ENCODE results near the gene EPHA6.

DNA sequence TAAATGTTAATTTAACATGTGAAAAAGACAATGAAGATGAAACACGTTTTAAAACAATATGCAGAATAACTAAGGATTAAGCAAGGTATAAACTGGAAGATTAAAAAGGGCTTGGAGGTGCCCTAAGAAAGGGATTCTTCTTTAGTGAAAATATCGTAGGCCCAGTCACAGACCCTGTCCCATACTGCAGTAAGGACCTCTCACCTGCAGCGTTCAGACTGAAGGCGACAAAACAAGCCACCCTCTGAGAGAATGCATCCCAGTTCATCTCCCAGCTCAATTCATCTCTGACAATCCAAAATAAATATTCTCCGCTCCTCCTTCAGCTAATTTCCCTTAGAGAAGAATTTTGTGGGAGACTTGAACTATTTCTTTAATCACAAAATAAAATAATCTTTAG, 847.9 kb downstream of the EPHA6 start:
- TF ChIP-seq, protein P1, sequence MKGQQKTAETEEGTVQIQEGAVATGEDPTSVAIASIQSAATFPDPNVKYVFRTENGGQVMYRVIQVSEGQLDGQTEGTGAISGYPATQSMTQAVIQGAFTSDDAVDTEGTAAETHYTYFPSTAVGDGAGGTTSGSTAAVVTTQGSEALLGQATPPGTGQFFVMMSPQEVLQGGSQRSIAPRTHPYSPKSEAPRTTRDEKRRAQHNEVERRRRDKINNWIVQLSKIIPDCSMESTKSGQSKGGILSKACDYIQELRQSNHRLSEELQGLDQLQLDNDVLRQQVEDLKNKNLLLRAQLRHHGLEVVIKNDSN (IDR thresholded peaks at IDR 0.05; ENCODE audit: borderline replicate concordance, extremely low read length, insufficient read depth, low read depth, low read length) = no peak
- TF ChIP-seq, protein P2, sequence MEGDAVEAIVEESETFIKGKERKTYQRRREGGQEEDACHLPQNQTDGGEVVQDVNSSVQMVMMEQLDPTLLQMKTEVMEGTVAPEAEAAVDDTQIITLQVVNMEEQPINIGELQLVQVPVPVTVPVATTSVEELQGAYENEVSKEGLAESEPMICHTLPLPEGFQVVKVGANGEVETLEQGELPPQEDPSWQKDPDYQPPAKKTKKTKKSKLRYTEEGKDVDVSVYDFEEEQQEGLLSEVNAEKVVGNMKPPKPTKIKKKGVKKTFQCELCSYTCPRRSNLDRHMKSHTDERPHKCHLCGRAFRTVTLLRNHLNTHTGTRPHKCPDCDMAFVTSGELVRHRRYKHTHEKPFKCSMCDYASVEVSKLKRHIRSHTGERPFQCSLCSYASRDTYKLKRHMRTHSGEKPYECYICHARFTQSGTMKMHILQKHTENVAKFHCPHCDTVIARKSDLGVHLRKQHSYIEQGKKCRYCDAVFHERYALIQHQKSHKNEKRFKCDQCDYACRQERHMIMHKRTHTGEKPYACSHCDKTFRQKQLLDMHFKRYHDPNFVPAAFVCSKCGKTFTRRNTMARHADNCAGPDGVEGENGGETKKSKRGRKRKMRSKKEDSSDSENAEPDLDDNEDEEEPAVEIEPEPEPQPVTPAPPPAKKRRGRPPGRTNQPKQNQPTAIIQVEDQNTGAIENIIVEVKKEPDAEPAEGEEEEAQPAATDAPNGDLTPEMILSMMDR (IDR thresholded peaks at IDR 0.05 in 2 of 3, conservative IDR thresholded peaks at IDR 0.05 in 1 of 3; ENCODE audit: control insufficient read depth in 2 of 3, extremely low read depth in 1 of 3, insufficient read depth in 1 of 3, low read depth in 3 of 3, low read length in 3 of 3) = no peak
- TF ChIP-seq TAF1 (IDR thresholded peaks at IDR 0.05; ENCODE audit: borderline replicate concordance, low read depth, low read length) (no peak), ZNF207 (IDR thresholded peaks at IDR 0.05; ENCODE audit: borderline replicate concordance) (no peak), POLR2AphosphoS2 (IDR thresholded peaks at IDR 0.05; ENCODE audit: low read depth, low read length) (no peak), EZH2 (IDR thresholded peaks at IDR 0.05; ENCODE audit: borderline replicate concordance, control insufficient read depth, low read depth, low read length) (no peak), PML (IDR thresholded peaks at IDR 0.05; ENCODE audit: low read length) (no peak), MXI1 (IDR thresholded peaks at IDR 0.05; ENCODE audit: low read depth, low read length) (no peak), HCFC1 (IDR thresholded peaks at IDR 0.05; ENCODE audit: low read length) (no peak), ETV6 (conservative IDR thresholded peaks at IDR 0.05 in 1 of 2, IDR thresholded peaks at IDR 0.05 in 1 of 2; ENCODE audit: borderline replicate concordance in 1 of 2, low read depth in 1 of 2) (no peak), CBFB (IDR thresholded peaks at IDR 0.05; ENCODE audit: low read depth) (no peak), FOS (IDR thresholded peaks at IDR 0.05; ENCODE audit: borderline replicate concordance, extremely low read depth, insufficient read length) (no peak)
- TF ChIP-seq, protein P3, sequence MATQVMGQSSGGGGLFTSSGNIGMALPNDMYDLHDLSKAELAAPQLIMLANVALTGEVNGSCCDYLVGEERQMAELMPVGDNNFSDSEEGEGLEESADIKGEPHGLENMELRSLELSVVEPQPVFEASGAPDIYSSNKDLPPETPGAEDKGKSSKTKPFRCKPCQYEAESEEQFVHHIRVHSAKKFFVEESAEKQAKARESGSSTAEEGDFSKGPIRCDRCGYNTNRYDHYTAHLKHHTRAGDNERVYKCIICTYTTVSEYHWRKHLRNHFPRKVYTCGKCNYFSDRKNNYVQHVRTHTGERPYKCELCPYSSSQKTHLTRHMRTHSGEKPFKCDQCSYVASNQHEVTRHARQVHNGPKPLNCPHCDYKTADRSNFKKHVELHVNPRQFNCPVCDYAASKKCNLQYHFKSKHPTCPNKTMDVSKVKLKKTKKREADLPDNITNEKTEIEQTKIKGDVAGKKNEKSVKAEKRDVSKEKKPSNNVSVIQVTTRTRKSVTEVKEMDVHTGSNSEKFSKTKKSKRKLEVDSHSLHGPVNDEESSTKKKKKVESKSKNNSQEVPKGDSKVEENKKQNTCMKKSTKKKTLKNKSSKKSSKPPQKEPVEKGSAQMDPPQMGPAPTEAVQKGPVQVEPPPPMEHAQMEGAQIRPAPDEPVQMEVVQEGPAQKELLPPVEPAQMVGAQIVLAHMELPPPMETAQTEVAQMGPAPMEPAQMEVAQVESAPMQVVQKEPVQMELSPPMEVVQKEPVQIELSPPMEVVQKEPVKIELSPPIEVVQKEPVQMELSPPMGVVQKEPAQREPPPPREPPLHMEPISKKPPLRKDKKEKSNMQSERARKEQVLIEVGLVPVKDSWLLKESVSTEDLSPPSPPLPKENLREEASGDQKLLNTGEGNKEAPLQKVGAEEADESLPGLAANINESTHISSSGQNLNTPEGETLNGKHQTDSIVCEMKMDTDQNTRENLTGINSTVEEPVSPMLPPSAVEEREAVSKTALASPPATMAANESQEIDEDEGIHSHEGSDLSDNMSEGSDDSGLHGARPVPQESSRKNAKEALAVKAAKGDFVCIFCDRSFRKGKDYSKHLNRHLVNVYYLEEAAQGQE (IDR thresholded peaks at IDR 0.05; ENCODE audit: low read depth, low read length) = no peak
- TF ChIP-seq, protein P4, sequence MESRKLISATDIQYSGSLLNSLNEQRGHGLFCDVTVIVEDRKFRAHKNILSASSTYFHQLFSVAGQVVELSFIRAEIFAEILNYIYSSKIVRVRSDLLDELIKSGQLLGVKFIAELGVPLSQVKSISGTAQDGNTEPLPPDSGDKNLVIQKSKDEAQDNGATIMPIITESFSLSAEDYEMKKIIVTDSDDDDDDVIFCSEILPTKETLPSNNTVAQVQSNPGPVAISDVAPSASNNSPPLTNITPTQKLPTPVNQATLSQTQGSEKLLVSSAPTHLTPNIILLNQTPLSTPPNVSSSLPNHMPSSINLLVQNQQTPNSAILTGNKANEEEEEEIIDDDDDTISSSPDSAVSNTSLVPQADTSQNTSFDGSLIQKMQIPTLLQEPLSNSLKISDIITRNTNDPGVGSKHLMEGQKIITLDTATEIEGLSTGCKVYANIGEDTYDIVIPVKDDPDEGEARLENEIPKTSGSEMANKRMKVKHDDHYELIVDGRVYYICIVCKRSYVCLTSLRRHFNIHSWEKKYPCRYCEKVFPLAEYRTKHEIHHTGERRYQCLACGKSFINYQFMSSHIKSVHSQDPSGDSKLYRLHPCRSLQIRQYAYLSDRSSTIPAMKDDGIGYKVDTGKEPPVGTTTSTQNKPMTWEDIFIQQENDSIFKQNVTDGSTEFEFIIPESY (IDR thresholded peaks at IDR 0.05) = no peak

Data from GM12878 (cell line).